Amygdala (tissue), 56 donors: ENCODE results near the gene PLEKHM3.

Experiments used
- DNase-seq, 56 donors: peaks; one replicate each; lab custom pipeline; 2025; lab: John Stamatoyannopoulos, UW

Gene PLEKHM3

DNA sequence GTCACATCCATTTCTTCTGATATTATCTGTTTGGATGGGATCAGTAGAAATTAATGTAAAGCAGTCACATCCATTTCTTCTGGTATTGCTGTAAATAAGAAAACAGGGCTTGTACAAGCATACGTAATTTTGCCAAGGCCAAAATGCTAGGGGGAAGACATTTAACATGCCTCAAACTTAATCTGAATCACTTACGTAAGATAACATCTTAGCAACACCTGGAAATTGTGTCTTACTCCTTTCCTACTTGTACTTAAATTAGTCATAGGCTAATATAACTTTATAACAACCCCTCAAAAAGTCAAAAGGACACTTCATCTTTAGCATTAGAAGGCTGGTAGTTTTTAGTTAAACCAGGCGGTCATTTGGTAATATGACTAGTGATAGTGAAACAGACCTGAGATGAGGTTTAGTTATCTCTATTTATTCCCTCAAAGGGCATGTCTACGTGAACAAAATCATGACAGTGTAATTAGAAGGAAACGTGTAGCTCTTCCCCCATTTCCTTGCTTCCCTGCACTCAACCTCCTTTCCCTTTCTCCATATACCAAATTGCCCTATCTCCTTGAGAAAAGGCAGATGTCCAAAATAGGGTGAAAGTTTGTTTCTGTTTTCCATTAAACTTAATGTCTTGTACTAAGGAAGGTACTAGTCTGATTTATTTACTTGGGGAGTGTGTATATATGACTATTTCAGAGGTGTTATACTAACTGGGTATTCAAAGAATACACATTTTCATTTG, 156.3 kb downstream of the PLEKHM3 start:
- DNase-seq: no peak

DNA sequence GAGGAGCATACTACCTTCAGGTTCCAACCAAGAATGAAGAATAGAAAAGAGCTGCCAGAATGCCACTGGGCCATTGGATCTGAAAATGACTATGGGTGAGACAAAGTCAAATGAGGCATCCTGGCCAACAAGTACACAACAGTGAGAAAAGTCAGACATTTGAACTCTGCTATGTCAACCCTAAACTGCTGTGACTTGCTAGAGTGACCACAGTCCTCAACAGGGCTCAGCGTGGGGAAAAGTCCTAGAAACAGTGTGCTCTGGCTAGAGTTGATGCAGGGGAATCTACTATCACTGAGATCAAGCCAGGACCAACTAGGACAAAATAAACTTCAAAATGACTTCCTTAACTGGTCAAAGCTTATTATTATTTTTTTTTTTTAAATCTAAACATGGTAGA, 157.4 kb downstream of the PLEKHM3 start:
- DNase-seq: no peak

DNA sequence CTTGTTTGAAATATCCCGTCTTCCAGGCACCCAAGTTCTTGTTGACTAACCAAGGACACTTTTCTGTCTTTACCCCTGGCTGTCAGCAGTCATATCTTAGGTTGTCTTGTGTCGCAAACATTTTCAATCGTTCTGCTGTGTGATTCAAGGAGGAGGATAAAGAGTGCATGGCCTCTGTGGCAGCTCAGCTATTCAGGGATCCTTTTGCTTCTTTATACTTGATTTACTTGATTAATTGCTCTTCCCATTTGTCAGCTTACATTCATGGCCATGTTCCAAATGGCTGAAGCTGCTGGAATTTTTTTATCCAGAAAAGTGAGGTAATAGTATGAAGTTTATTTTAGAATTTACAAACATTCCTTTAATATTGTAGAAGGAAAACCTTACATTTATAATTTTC, 158.3 kb downstream of the PLEKHM3 start:
- no peak for DNase-seq

DNA sequence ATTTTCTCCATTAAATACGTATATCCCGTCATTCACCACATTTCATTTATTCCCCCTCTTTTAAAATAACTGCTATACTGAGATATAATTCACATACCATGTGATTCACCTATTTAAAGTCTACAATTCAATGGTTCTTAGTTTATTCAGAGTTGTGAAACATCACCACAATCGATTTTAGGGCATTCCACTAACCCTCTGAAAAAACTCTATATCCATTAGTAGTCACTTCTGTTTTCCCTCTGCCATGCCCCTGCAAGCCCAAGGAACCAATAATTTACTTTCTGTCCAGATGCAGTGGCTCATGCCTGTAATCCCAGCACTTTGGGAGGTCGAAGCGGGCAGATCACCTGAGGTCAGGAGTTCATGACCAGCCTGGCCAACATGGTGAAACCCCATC, 160.1 kb downstream of the PLEKHM3 start:
- DNase-seq: no peak

DNA sequence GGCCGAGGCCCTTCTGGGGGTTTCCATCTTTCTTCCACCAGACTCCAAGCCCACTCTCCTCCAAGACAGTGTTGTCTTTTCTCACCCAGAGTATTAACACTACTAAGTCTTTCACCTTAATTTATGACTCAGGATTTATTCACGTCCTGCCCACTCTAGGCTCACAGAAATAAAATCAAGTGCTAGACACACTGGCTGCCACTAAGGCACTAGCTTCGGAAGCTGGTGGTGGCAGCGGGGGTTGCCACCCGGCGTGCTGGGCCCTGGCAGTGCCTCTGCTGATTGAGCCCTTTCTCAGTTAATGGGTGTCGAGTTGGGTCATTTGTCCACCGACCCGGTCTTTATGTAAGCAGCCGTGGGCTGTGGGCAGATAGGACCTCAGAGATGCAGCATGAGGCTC, 162.0 kb downstream of the PLEKHM3 start:
- DNase-seq: no peak

DNA sequence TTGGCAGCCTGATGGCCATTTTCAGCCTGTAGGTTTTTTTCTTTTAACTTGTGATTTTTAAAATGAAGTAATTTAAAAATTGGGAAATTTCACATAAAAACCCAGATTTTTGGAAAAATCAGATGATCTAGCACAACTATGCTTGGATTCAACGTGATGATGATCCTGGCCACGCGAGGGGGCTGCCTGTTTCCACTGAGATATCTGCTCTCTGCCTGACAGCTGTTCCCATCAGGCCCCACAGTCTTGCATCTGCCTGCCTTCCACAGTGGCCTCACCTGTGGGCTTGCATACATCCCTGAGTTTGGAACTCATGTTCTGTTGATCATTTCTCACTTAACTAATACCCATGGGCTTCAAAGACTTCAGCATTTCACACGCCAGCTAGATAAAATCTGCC, 163.5 kb downstream of the PLEKHM3 start:
- DNase-seq: no peak

DNA sequence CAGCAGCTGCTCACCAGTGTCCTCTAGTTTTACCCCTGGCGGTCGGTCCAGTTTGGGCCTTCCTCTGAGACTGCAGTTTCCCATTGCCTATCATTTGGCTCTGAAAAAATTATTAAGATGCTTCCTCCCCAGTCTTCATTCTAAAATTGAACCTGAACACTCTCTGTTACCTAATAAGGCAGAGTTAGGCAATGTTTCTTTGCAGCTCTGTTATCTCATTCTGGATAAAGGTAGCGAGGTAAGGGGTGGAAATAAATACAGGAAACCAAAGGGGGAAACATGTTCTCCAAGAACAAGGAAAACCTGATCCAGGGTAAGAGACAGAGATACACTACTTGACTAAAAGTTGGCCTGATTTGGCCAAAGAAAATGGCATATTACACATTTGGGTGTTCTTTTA, 164.6 kb downstream of the PLEKHM3 start:
- DNase-seq: no peak

DNA sequence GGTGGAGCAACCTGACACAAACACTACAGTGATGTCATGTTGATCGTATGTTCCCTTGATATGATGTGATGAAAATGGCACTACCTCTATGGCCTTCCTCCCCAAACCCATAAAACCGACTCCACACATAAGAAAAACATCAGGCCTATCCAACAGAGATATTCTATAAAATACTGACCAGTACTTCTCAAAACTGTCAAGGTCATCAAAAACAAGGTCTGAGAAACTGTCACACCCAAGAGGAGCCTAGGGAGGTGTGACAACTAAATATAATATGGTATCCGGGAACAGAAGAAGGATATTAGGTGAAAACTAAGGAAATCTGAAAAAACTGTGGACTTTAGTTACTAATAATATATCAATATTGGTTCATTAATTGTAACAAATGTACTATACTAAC, 169.7 kb downstream of the PLEKHM3 start:
- DNase-seq: no peak

DNA sequence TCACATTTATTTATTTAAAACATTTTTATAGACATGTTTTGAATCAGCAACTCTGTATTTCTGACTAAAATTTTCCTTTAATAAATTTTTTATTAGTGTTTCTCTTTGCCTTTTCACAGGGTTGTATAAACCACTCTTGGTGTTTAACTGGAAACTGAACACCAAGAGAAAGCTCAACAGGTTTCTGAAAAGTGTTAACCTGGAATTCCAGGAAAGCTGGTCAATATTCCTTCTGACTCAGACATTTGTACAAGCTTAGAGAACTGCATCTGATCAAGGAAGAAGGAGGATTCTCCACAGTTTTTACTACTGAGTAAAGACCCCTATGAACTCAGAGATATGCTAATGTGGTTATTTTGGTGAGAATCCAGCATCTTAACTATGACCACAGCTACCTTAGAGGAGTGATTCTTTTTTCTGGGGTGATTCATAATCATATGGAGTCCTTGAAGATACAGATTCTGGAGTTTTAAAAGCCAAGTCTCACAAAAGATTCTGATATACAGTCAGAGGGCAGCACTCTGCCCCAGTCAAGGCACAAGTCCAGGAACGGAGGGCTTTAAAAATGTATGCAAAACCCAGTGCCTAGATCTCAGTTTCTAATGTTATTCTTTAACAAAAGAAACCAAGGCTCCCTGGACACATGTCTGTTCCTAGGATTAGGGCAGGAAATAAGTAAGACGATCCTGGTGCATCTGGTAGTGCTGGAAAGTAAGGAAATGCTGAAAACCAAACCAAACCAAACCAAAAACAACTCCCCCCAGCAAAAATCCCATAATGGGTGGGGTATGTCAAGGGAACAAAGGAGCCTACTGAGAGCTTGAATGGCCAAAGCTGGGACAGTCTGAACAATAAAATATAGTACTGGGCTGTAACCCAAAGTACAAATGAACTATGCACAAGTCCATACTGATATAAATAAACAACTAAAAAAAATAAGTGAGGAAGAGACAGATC, 170.6 kb downstream of the PLEKHM3 start:
- DNase-seq: no peak

DNA sequence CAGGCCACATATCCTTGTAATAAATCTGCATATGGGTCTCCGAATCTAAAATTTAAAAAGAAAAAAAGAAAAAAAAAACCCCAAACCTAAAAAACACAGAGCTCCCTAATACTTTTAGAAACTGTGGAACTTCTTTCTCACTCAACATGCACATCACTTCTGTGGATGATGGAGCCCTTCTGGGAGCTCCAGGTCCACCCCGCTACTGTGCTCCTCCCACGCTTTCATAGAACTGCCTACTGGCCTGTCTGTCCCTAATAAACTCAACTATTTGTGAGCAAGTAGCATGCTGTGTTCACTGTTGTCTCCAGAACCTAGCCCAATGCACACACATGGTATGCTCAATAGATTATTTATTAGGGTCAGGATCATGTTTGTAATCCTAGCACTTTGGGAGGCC, 172.5 kb downstream of the PLEKHM3 start:
- no peak for DNase-seq

DNA sequence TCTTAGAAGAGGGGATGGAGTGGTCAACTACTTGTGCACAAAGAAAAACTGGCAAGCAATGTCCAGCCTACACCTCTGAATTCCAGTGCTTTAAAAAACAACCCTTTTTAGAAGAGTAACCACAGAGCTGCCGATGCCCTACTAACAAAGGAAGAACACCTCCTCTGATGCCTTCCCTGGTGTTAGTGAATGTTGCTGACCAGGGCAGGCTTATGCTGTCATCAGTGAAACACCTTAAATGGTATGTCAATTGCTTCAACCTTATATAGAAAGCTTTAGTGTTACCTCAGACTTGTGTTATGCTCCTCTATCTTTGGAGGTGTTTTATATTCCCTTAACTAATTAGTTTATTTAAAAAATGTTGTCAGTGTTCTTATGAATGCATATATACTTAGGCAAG, 175.9 kb downstream of the PLEKHM3 start:
- DNase-seq: no peak

DNA sequence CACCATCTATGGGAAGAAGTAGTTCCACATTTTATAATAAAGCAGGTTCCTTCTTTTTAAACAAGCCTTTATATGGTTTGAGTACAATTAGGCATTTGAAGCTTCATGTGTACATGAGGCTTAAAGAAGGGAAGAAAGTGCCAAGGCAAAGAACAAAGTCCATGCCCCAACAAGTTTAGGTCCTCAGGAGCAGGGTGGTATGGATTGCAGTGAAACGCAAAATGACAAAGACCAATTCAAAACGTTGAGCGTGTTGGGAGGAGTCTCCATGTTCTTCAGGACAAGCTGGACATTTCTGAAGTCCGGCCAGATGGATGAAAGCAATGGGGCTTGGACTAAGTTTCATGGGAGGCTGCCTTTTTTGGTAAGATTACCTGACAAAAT, 176.8 kb downstream of the PLEKHM3 start:
- DNase-seq: no peak

DNA sequence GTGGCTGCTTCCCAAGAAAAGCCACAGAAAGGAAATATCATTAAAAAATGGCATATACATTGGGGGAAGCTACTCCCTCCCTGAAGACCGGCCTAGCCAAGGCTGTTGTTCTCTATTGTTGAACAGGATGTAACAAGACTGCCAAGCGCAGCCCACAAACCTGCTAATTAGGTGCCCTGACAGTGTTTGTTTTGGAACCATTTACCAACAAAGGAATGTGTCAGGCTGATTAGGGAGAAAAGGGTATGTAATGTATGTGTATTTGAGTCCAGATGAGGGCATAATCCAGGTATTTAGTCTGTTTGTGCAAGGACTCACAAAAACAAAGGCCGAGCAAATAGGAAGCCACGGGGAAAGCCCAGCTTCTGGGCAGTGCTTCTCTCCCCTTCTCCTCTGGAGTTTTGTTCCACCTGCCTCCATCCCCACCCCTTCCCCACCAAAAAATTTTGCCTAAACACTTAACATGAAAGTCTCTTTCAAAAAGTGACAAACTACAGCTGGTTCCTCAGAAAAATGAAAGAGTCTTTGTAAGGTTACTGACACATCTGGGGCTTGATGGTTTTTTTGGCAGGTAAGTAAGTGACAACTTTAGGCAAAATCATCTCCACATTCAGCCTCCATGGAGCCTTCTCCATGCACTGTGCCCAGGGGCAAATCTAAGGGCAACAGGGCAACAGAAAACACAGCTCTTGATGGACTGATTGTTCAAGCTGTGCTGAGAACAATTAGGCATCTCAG, 177.4 kb downstream of the PLEKHM3 start:
- no peak for DNase-seq

DNA sequence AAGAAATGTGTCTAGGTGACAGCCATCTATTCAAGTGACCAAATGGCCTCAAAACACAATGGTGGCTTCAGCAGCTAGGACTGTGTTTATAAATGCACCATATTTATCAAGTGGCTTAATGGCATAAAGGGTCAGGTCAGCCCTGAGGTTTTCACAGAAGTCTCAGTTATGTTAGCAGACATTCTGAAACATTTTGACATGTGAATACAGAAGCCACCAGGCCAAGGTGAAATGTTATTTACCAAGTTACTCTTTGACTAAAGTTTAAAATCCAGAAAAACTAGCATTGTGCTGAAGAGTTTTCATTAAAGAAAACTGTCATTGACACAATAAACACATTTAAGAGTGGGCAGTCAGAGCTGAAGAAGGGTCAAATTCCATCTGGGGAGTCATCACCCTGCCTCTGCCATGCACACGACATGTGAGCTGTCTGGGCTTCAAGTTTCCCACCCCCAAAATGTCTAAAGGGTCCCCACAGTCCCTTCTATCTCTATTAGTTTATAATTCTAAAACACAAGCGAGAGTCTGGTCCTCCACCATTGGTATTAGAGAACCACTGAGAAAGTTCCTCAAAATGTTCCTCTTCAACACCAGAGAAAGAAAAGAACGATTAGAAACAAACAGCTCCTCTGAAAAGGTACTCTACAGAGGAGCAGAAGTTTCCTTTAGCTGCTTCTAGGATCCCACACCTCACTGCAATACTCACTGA, 178.1 kb downstream of the PLEKHM3 start:
- no peak for DNase-seq

DNA sequence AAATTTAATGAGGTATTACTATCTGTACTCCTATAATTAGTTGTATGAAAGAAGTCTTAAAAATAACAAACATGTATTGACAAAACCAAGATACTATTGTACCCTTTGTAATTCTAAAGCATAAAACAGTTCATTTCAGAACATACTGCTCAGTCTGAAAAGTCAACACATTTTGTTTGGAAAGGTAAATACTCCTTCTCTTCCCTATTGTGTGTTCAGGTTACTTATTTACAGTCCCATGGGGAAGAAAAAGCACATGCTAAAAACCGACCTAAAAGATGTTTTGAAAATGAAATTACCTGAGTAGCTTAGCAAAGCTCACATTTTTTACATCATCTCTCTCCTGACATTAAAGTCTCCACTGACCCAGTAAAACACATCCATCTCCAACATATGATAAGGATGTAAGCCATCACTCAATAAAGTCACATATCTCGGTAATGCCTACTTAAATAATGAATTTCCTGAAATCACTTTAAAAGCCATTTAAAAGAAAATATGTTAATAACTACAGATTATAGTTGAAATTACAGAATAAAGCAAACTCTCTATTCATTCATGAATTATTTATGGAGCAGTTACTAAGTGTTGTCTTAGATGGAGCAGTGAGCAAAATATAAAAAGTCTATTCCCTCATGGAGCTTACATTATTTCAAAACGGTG, 180.0 kb downstream of the PLEKHM3 start:
- DNase-seq: no peak

DNA sequence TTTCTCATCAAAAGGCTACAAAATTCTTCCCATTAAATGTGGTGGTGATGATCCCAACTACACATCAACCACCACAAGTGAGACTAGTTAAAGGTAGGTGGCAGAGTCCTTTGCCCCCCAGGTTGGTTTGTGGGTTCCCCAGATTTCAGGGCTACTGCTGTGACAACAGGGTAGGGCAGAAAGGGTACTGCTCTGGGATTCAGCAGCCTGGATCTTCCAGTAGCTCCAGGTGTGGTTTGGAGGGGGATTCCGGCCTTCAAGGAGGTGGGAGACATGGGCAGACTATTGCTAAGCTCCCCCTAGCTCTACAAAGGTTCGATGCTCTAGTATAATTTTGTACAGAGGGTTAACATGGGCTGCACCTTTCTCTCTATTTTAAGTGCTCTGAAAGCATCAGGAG, 180.7 kb downstream of the PLEKHM3 start:
- DNase-seq: no peak

DNA sequence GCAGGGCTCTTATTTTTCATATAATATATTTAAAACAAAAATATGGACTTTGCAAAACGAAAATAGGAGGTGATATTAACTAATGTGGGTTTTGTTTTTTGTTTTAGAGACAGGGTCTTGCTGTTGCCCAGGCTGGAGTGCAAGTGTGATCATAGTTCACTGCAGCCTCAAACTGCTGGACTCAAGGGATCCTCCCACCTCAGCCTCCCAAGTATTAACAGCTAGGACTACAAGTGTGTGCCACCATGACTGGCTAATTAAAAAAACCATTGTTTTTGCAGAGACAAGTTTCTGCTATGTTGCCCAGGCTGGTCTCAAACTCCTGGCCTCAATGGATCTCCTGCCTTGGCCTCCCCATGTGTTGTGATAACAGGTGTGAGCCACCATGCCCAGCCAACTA, 185.2 kb downstream of the PLEKHM3 start:
- DNase-seq: no peak

DNA sequence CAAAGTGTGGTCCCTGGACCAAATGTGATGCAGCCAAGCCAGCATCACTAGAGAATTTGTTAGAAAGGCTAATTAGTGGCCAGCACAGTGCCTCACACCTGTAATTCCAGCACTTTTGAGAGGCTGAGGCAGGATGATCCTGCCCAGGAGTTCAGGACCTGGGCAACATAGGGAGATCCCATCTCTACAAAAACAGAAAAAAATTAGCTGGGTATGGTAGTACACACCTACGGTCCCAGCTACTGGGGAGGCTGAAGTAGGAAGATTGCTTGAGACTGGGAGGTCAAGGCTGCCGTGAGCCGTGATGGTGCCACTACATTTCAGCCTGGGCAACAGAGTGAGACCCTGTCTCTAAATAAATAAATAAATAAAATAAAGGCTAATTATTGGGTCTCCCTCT, 185.8 kb downstream of the PLEKHM3 start:
- DNase-seq: no peak

DNA sequence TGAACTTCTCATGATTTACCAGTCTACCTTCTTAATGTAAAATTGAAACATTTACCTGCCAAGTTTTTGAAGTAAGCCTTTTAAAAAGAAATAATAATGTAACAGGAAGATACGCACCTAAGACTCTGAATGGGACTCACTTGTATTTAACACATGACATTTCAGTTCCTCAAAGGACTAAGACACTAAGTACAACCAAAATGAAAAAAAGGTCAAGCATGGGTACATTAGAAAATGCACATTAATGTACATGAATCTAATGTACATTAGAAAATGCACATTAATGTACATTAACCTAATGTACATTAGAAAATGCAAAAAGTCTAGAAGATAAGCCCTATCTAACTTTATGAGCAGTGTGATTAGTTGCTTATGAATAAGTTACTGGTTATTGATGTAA, 186.3 kb downstream of the PLEKHM3 start:
- DNase-seq: no peak

DNA sequence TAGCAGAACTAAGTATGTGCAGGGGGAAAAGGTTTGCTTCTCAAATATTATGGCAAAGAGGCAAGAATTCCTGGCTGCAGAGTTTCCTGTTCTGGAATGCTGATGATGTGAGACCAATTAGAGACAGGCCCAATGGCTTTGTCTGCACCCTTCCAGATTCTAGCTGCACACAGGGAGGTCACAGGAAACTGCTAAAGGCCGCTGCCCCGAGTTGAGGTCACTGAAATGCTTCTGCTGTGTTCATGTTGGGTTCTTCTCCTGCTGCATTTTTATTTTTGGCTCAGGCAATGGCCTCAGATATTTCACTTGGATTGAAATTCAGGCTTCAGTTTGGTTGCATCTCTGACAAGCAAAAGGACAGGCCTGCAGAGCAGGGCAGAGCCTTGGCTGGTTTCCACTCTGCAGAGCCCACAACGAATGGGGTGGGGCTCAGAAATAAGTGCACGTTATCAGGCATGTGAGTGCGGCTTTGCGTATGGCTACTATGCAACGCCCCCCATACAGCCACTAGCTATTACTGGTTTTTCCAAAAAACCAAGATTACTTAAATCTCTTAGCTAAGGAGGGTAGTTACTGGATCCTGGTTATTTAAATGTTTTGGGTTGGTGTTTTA, 188.7 kb downstream of the PLEKHM3 start:
- DNase-seq: peak in 4 of 56 donors; percentile 6 to 22 (median 13)
